KMS-11 (cell line): ENCODE results near the gene DLG2.
"Not testable (repeated sequence)": the region's sequence is repeated elsewhere in the genome, so short reads cannot be mapped to it uniquely, and the experiment has no call there.

Experiments
- H2AFZ ChIP-seq: fragments of 200-600 bp; sonication (generic); 2 replicates; pipeline ENCODE4 v1.6.1; 2016; ENCODE audit warnings: antibody characterized with exemption, mixed run types, low read depth
- H3K27ac ChIP-seq: fragments of 200-600 bp; sonication (generic); 2 replicates; pipeline ENCODE4 v1.6.1; 2016; ENCODE audit warnings: mild to moderate bottlenecking, mixed run types
- H3K27me3 ChIP-seq: fragments of 200-600 bp; sonication (generic); 2 replicates; pipeline ENCODE4 v1.6.1; 2017; ENCODE audit warnings: mild to moderate bottlenecking, low read depth, mixed run types, moderate library complexity; ENCODE audit not compliant: insufficient read depth
- H3K36me3 ChIP-seq: fragments of 200-600 bp; sonication (generic); 2 replicates; pipeline ENCODE4 v1.6.1; 2017; ENCODE audit warnings: mild to moderate bottlenecking, mixed run types; ENCODE audit not compliant: insufficient read depth
- H3K4me1 ChIP-seq: fragments of 200-600 bp; sonication (generic); 2 replicates; pipeline ENCODE4 v1.6.1; 2016; ENCODE audit warnings: mild to moderate bottlenecking, low read depth, mixed run types; ENCODE audit not compliant: poor library complexity, severe bottlenecking
- H3K4me2 ChIP-seq: fragments of 200-600 bp; sonication (generic); 2 replicates; pipeline ENCODE4 v1.7.0; 2016; ENCODE audit warnings: mild to moderate bottlenecking, mixed run types
- H3K4me3 ChIP-seq: fragments of 200-600 bp; sonication (generic); IDR thresholded peaks from 2 replicates; pipeline ENCODE4 v1.6.1; 2017; ENCODE audit warnings: low read depth, low read length, mixed read lengths; ENCODE audit not compliant: insufficient read depth
- H3K79me2 ChIP-seq: fragments of 200-600 bp; sonication (generic); 2 replicates; pipeline ENCODE4 v1.6.1; 2016; ENCODE audit warnings: low read depth, mixed run types; ENCODE audit not compliant: insufficient read depth
- H3K9ac ChIP-seq: fragments of 200-600 bp; sonication (generic); 2 replicates; pipeline ENCODE4 v1.6.1; 2016; ENCODE audit warnings: mild to moderate bottlenecking, mixed run types
- H4K20me1 ChIP-seq: fragments of 200-600 bp; sonication (generic); 2 replicates; pipeline ENCODE4 v1.6.1; 2016; ENCODE audit warnings: mild to moderate bottlenecking, mixed run types; ENCODE audit not compliant: insufficient read depth
- CTCF ChIP-seq: fragments of 200-600 bp; sonication (generic); conservative IDR thresholded peaks from 2 replicates; pipeline ENCODE4 v1.6.1; 2017; ENCODE audit warnings: low read depth, mild to moderate bottlenecking, antibody characterized with exemption, low read length, moderate library complexity, mixed read lengths

The DLG2 gene

DNA sequence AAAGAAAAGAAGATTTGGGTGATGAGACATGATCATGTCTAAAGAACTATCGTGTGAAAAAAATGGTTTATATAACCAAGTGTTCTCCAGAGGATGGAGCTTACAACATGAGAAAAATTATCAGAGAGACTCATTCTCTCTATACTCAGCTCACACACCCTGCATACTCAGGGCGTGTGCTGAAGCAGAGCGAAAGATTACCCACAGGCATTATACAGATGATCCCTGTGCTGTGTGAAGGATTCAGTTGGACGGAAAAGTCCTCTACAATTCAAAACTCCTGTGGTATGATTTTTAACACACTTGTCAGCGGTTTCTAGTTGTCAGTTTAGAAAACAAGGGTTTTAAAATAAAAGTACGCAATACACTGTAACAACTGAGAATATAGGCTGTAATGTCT lies 267.3 kb downstream of the DLG2 start:
- no peaks in the 10 kb centered on the region for H4K20me1 ChIP-seq
- no peak overlapping the region for H2AFZ ChIP-seq
- no peaks in the 10 kb centered on the region for H3K4me1 ChIP-seq
- H3K79me2 ChIP-seq = no peaks in the 10 kb centered on the region
- H3K36me3 ChIP-seq = no peaks in the 10 kb centered on the region
- no peak overlapping the region for H3K9ac ChIP-seq
- no peak overlapping the region for H3K27ac ChIP-seq
- no peak overlapping the region for H3K4me3 ChIP-seq
- no peak for TF ChIP-seq CTCF
- no peak overlapping the region for H3K4me2 ChIP-seq
- no peaks in the 10 kb centered on the region for H3K27me3 ChIP-seq

GRCh38 chr11:85355921-85356320 lies 271.2 kb downstream of the DLG2 start:
- no peaks in the 10 kb centered on the region for H4K20me1 ChIP-seq
- no peak overlapping the region for H3K27ac ChIP-seq
- no peaks in the 10 kb centered on the region for H3K27me3 ChIP-seq
- no peak overlapping the region for H2AFZ ChIP-seq
- H3K4me2 ChIP-seq = no peak overlapping the region
- H3K4me1 ChIP-seq = no peaks in the 10 kb centered on the region
- H3K4me3 ChIP-seq = no peak overlapping the region
- no peaks in the 10 kb centered on the region for H3K36me3 ChIP-seq
- TF ChIP-seq CTCF = no peak
- no peaks in the 10 kb centered on the region for H3K79me2 ChIP-seq
- H3K9ac ChIP-seq = no peak overlapping the region

- H4K20me1 ChIP-seq, H3K27me3 ChIP-seq, H3K27ac ChIP-seq, H3K79me2 ChIP-seq, H3K4me2 ChIP-seq, H3K9ac ChIP-seq, H2AFZ ChIP-seq, H3K36me3 ChIP-seq, H3K4me3 ChIP-seq, H3K4me1 ChIP-seq: not testable (repeated sequence)
Measured at GRCh38 chr11:85349539-85349938, 277.6 kb downstream of the DLG2 start.

DNA sequence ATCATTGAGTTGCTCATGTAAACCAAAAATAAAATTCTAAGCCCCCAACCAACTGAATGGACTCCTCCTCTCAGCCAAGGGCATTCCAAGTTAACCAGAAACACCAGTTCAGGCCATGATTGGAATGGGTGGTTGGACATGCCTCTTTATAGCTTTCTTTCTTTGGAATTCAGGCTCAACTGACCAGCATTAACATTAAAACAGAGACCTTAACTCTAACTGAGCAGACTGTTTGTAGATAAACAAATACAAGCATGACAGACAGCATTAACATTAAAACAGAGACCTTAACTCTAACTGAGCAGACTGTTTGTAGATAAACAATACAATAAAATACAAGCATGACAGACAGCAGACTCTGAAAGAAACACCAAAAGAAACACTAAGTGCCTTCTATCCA lies 278.2 kb downstream of the DLG2 start:
- H3K4me3 ChIP-seq = no peak overlapping the region
- H3K27me3 ChIP-seq = no peaks in the 10 kb centered on the region
- H3K27ac ChIP-seq = no peak overlapping the region
- no peaks in the 10 kb centered on the region for H3K79me2 ChIP-seq
- no peaks in the 10 kb centered on the region for H3K4me1 ChIP-seq
- no peaks in the 10 kb centered on the region for H4K20me1 ChIP-seq
- no peak overlapping the region for H3K4me2 ChIP-seq
- H2AFZ ChIP-seq = no peak overlapping the region
- no peaks in the 10 kb centered on the region for H3K36me3 ChIP-seq
- TF ChIP-seq CTCF = no peak
- no peak overlapping the region for H3K9ac ChIP-seq

- H2AFZ ChIP-seq = no peak overlapping the region
- H3K36me3 ChIP-seq = no peaks in the 10 kb centered on the region
- H3K79me2 ChIP-seq = no peaks in the 10 kb centered on the region
- no peak overlapping the region for H3K4me2 ChIP-seq
- no peaks in the 10 kb centered on the region for H3K27me3 ChIP-seq
- H3K4me1 ChIP-seq = no peaks in the 10 kb centered on the region
- no peak for TF ChIP-seq CTCF
- H3K9ac ChIP-seq = no peak overlapping the region
- H3K4me3 ChIP-seq = no peak overlapping the region
- no peak overlapping the region for H3K27ac ChIP-seq
- H4K20me1 ChIP-seq = no peaks in the 10 kb centered on the region
Measured at GRCh38 chr11:85347291-85347690, 279.9 kb downstream of the DLG2 start.
